GM12878 (cell line): ENCODE results near the gene TSHB.

Experiments used
- BACH1 ChIP-seq: fragments of 450-650 bp; IDR thresholded peaks from 2 replicates; pipeline ENCODE4 v1.6.1; 2017; ENCODE audit warnings: mild to moderate bottlenecking, borderline replicate concordance
- CTCF ChIP-seq, 3 experiments: IDR thresholded peaks in 2 of 3; conservative IDR thresholded peaks in 1 of 3; 2 replicates each; pipeline ENCODE4 v1.5.1; 2011; ENCODE audit warnings: low read depth in 3 of 3, low read length in 3 of 3, mild to moderate bottlenecking in 3 of 3, control low read depth in 2 of 3, moderate library complexity in 2 of 3, inconsistent platforms in 1 of 3, mixed read lengths in 1 of 3; ENCODE audit not compliant: control insufficient read depth in 2 of 3, insufficient read depth in 1 of 3; ENCODE audit errors: extremely low read depth in 1 of 3
- ESRRA ChIP-seq: IDR thresholded peaks from 2 replicates; pipeline ENCODE4 v1.6.1; 2012; ENCODE audit warnings: mild to moderate bottlenecking, low read length, improper control_type of control experiment
- FOXK2 ChIP-seq: fragments of 450-650 bp; IDR thresholded peaks from 2 replicates; pipeline ENCODE4 v1.6.1; 2017; ENCODE audit warnings: mild to moderate bottlenecking, moderate library complexity
- IRF3 ChIP-seq: fragments of 450-650 bp; IDR thresholded peaks from 2 replicates; pipeline ENCODE4 v1.6.1; 2014; ENCODE audit warnings: mild to moderate bottlenecking
- JUND ChIP-seq: IDR thresholded peaks from 2 replicates; pipeline ENCODE4 v1.6.1; 2012; ENCODE audit warnings: low read depth, mild to moderate bottlenecking, low read length, improper control_type of control experiment, moderate library complexity
- POLR2A ChIP-seq: IDR thresholded peaks from 2 replicates; pipeline ENCODE4 v1.6.1; 2011; ENCODE audit warnings: low read depth, mild to moderate bottlenecking, low read length
- POLR2AphosphoS2 ChIP-seq: IDR thresholded peaks from 2 replicates; pipeline ENCODE4 v1.6.1; 2011; ENCODE audit warnings: low read depth, mild to moderate bottlenecking, low read length, improper control_type of control experiment, moderate library complexity

- TF ChIP-seq IRF3 (no peak), FOXK2 (no peak), ESRRA (no peak), POLR2AphosphoS2 (no peak), CTCF (IDR thresholded peaks at IDR 0.05 in 2 of 3, conservative IDR thresholded peaks at IDR 0.05 in 1 of 3; ENCODE audit: control insufficient read depth in 2 of 3, extremely low read depth in 1 of 3, insufficient read depth in 1 of 3, low read depth in 3 of 3, low read length in 3 of 3) (peak; percentile 78 to 84 (median 81)), POLR2A (no peak), JUND (no peak), BACH1 (no peak)
These were observed 22.9 kb downstream of the TSHB start for GRCh38 chr1:115052454-115053083.
